Peyer's patch (tissue), 4 donors: ENCODE data around the gene SARNP. TPM values are rescaled to one million over a fixed set of nuclear protein-coding genes. Genes with fewer than 3 reads are reported as not detected.

Experiments used
- DNase-seq, 3 donors: peaks; one replicate each; pipeline ENCODE4 v3.0.0-alpha.2; 2017 to 2019
- H3K27ac ChIP-seq, 4 donors: fragments of 200-600 bp; sonication (generic); one replicate each; pipeline ENCODE4 v1.5.1; 2016 to 2019
- H3K27me3 ChIP-seq, 2 donors: fragments of 200-600 bp; sonication (generic); one replicate each; pipeline ENCODE4 v1.5.1; 2019
- H3K36me3 ChIP-seq, 3 donors: fragments of 200-600 bp; sonication (generic); one replicate each; pipeline ENCODE4 v1.5.1; 2016 to 2019
- H3K4me1 ChIP-seq, 4 donors: fragments of 200-600 bp; sonication (generic); one replicate each; pipeline ENCODE4 v1.5.1; 2016 to 2019
- H3K4me3 ChIP-seq, 4 donors: fragments of 200-600 bp; sonication (generic); 1 replicate in 3 of 4; 2 replicates in 1 of 4; pipeline ENCODE4 v1.5.1; 2016 to 2019; ENCODE audit warnings: mild to moderate bottlenecking in 1 of 4
- H3K9me3 ChIP-seq, 4 donors: fragments of 200-600 bp; sonication (generic); one replicate each; pipeline ENCODE4 v1.5.1; 2016 to 2019; ENCODE audit warnings: mild to moderate bottlenecking in 1 of 4
- CTCF ChIP-seq, 6 experiments: fragments of 450-650 bp in 4 of 6; fragments of 200-600 bp in 2 of 6; sonication (generic) in 1 of 6; IDR thresholded peaks; one replicate each; pipeline ENCODE4 v1.5.1; 2017 to 2019; ENCODE audit warnings: antibody characterized with exemption in 6 of 6, mild to moderate bottlenecking in 3 of 6, moderate library complexity in 1 of 6
- POLR2A ChIP-seq, 2 donors: fragments of 450-650 bp; IDR thresholded peaks; one replicate each; pipeline ENCODE4 v1.5.1; 2017; ENCODE audit warnings: antibody characterized with exemption in 2 of 2, mild to moderate bottlenecking in 2 of 2, moderate library complexity in 2 of 2
- small RNA-seq, 2 donors: library from RNA; depleted of rRNA; stranded (forward); fragments of <200 nt; gene quantifications; one replicate each; pipeline ENCODE3, GENCODE V24; 2016
- total RNA-seq, 4 donors: library from RNA; depleted of rRNA; stranded (reverse); fragments of >200 nt; gene quantifications; one replicate each; pipeline ENCODE4 v1.1.0, GENCODE V29; 2016

SARNP gene
- total RNA-seq, 4 donors from 2014 or later, result 21.9 to 60.2 (median 44.9) TPM

- peaks cover 0 to 35% (median 8%) of the 10 kb centered on the region in 4 donors for H3K4me1 ChIP-seq
- no peaks in the 10 kb centered on the region for H3K36me3 ChIP-seq
- no peak overlapping the region for H3K4me3 ChIP-seq
- TF ChIP-seq POLR2A (IDR thresholded peaks at IDR 0.05) (no peak), CTCF (IDR thresholded peaks at IDR 0.05) (no peak)
- no peak for DNase-seq
- H3K9me3 ChIP-seq, result no peaks in the 10 kb centered on the region
- no peaks in the 10 kb centered on the region for H3K27me3 ChIP-seq
- H3K27ac ChIP-seq, result peak overlapping the region in 2 of 4 donors; percentile 5 to 52
Measured at GRCh38 chr12:55712700-55713415, 104.7 kb downstream of the SARNP start.

GRCh38 chr12:55711786-55712553 is 105.6 kb downstream of the SARNP start:
- Histone ChIP-seq H3K4me1 (peaks cover 0 to 34% (median 9%) of the 10 kb centered on the region in 4 donors), H3K36me3 (no peaks in the 10 kb centered on the region), H3K9me3 (no peaks in the 10 kb centered on the region), H3K4me3 (no peak overlapping the region), H3K27me3 (no peaks in the 10 kb centered on the region), H3K27ac (peak overlapping the region in 2 of 4 donors; percentile 5 to 52)
- TF ChIP-seq CTCF (IDR thresholded peaks at IDR 0.05), result no peak
- TF ChIP-seq POLR2A (IDR thresholded peaks at IDR 0.05), result no peak
- DNase-seq, result no peak

- no peak for DNase-seq
- Histone ChIP-seq H3K27ac (peak overlapping the region in 1 of 4 donors; percentile 63), H3K9me3 (no peaks in the 10 kb centered on the region), H3K27me3 (no peaks in the 10 kb centered on the region), H3K4me3 (no peak overlapping the region), H3K36me3 (no peaks in the 10 kb centered on the region), H3K4me1 (peaks cover 0 to 20% (median 6%) of the 10 kb centered on the region in 4 donors)
- no peak for TF ChIP-seq CTCF (IDR thresholded peaks at IDR 0.05)
- TF ChIP-seq POLR2A (IDR thresholded peaks at IDR 0.05), result no peak
Measured at GRCh38 chr12:55708695-55709233, 108.8 kb downstream of the SARNP start.

- Histone ChIP-seq H3K4me1 (peaks cover 0 to 20% (median 6%) of the 10 kb centered on the region in 4 donors), H3K9me3 (no peaks in the 10 kb centered on the region), H3K27me3 (no peaks in the 10 kb centered on the region), H3K4me3 (peak within 1 kb of the TSS; percentile 49 to 69 (median 57)), H3K27ac (peak within 1 kb of the TSS in 3 of 4 donors; percentile 20 to 63 (median 50)), H3K36me3 (no peaks in the 10 kb centered on the region)
- TF ChIP-seq POLR2A (IDR thresholded peaks at IDR 0.05), result no peak
- TF ChIP-seq CTCF (IDR thresholded peaks at IDR 0.05), result no peak
- peak; percentile 59 to 84 (median 78) for DNase-seq
Measured at GRCh38 chr12:55707841-55708694, 109.5 kb downstream of the SARNP start, which contains the start of gene ITGA7. TSS of gene ITGA7 (minus strand) at chr12:55707904. CDS start at chr12:55707682, 222 bp downstream.

Small RNA genes lying within 50 kb of the gene (small RNA-seq; reads per million reads assigned to genes)
- 0 reads per million in 2 donors for gene AC009779.1
- 0 reads per million in 2 donors for gene RF00017

Other genes with a start within 250 kb of the SARNP start
- not detected for gene OR2AP1, start 245.3 kb downstream of the SARNP start, total RNA-seq
- not detected for gene OR10P1, start 180.8 kb downstream of the SARNP start, total RNA-seq
- 10 to 100 TPM; 13.1 to 29.0 (median 27.0) TPM for gene ITGA7, start 109.8 kb downstream of the SARNP start, total RNA-seq
- gene BLOC1S1, start 101.7 kb downstream of the SARNP start, total RNA-seq, result 100 to 1,000 TPM in 3 of 4 donors, 10 to 100 TPM in 1; 72.6 to 332 (median 248) TPM
- 100 to 1,000 TPM in 1 of 4 donors, 10 to 100 TPM in 3; 47.0 to 113 (median 90.9) TPM for gene RDH5, start 97.3 kb downstream of the SARNP start, total RNA-seq
- gene CD63, start 88.7 kb downstream of the SARNP start, total RNA-seq, result 100 to 1,000 TPM; 139 to 433 (median 351) TPM
- 10 to 100 TPM in 1 of 4 donors, 1 to 10 TPM in 1, under 1 TPM in 2; 0.35 to 14.9 (median 1.1) TPM for gene GDF11, start 74.6 kb downstream of the SARNP start, total RNA-seq
- gene ORMDL2, start 317 bp upstream of the SARNP start, total RNA-seq, result 10 to 100 TPM in 3 of 4 donors, 1 to 10 TPM in 1; 5.0 to 31.2 (median 24.2) TPM
- 10 to 100 TPM; 35.4 to 43.4 (median 43.0) TPM for gene DNAJC14, start 11.9 kb upstream of the SARNP start, total RNA-seq
- 10 to 100 TPM in 1 of 4 donors, 1 to 10 TPM in 3; 3.3 to 44.6 (median 5.2) TPM for gene MMP19, start 25.2 kb upstream of the SARNP start, total RNA-seq
- 10 to 100 TPM; 49.1 to 63.7 (median 52.4) TPM for gene PYM1, start 110.2 kb upstream of the SARNP start, total RNA-seq
- 100 to 1,000 TPM; 181 to 447 (median 331) TPM for gene DGKA, start 113.4 kb upstream of the SARNP start, total RNA-seq
- 1 to 10 TPM; 2.5 to 10.0 (median 3.0) TPM for gene PMEL, start 148.3 kb upstream of the SARNP start, total RNA-seq
- 10 to 100 TPM in 3 of 4 donors, 1 to 10 TPM in 1; 7.7 to 55.3 (median 13.4) TPM for gene CDK2, start 149.1 kb upstream of the SARNP start, total RNA-seq
- gene RAB5B, start 156.4 kb upstream of the SARNP start, total RNA-seq, result 10 to 100 TPM; 70.7 to 96.6 (median 84.2) TPM
- gene SUOX, start 179.6 kb upstream of the SARNP start, total RNA-seq, result 10 to 100 TPM; 16.5 to 38.9 (median 27.0) TPM
- gene IKZF4, start 203.3 kb upstream of the SARNP start, total RNA-seq, result 1 to 10 TPM; 2.8 to 7.4 (median 3.6) TPM
- gene RPS26, start 224.2 kb upstream of the SARNP start, total RNA-seq, result 1,000 to 10,000 TPM in 1 of 4 donors, 100 to 1,000 TPM in 3; 564 to 1,937 (median 779) TPM